WI38 (cell line): ENCODE results near the gene MRS2.

Experiments used
- H3K4me3 ChIP-seq: 2 replicates; pipeline ENCODE4 v1.5.1; 2011; ENCODE audit warnings: low read depth, mild to moderate bottlenecking, control low read depth, low read length
- CTCF ChIP-seq: IDR thresholded peaks from 2 replicates; pipeline ENCODE4 v1.5.1; 2012; ENCODE audit warnings: low read depth, mild to moderate bottlenecking, control low read depth, low read length

Gene MRS2

GRCh38 chr6:24385536-24386269, 17.0 kb upstream of the MRS2 start:
- no peak overlapping the region for H3K4me3 ChIP-seq

GRCh38 chr6:24387818-24388217, 14.9 kb upstream of the MRS2 start:
- no peak for TF ChIP-seq CTCF

More at GRCh38 chr6:24385536-24386269, 17.0 kb upstream of the MRS2 start:
- TF ChIP-seq CTCF, result no peak

GRCh38 chr6:24391208-24391607, 11.5 kb upstream of the MRS2 start:
- no peak overlapping the region for H3K4me3 ChIP-seq
- no peak for TF ChIP-seq CTCF

More at GRCh38 chr6:24387818-24388217, 14.9 kb upstream of the MRS2 start:
- H3K4me3 ChIP-seq, result no peak overlapping the region

GRCh38 chr6:24391756-24392405, 10.9 kb upstream of the MRS2 start:
- no peak for TF ChIP-seq CTCF
- H3K4me3 ChIP-seq, result no peak overlapping the region

GRCh38 chr6:24394061-24394779, 8.5 kb upstream of the MRS2 start:
- no peak for TF ChIP-seq CTCF
- H3K4me3 ChIP-seq, result no peak overlapping the region

- no peak overlapping the region for H3K4me3 ChIP-seq
Measured at GRCh38 chr6:24394780-24395437, 7.8 kb upstream of the MRS2 start.

More at GRCh38 chr6:24394780-24395437, 7.8 kb upstream of the MRS2 start:
- no peak for TF ChIP-seq CTCF
